GM18498 (cell line): Measurements from ENCODE around the gene BCORL1.

Source experiments
- ATAC-seq: cut with Tn5 transposase; IDR thresholded peaks from one replicate; pipeline ENCODE4 v1.9.1; 2021; ENCODE audit warnings: mild to moderate bottlenecking, moderate library complexity; ENCODE audit not compliant: unreplicated experiment

The BCORL1 gene, protein sequence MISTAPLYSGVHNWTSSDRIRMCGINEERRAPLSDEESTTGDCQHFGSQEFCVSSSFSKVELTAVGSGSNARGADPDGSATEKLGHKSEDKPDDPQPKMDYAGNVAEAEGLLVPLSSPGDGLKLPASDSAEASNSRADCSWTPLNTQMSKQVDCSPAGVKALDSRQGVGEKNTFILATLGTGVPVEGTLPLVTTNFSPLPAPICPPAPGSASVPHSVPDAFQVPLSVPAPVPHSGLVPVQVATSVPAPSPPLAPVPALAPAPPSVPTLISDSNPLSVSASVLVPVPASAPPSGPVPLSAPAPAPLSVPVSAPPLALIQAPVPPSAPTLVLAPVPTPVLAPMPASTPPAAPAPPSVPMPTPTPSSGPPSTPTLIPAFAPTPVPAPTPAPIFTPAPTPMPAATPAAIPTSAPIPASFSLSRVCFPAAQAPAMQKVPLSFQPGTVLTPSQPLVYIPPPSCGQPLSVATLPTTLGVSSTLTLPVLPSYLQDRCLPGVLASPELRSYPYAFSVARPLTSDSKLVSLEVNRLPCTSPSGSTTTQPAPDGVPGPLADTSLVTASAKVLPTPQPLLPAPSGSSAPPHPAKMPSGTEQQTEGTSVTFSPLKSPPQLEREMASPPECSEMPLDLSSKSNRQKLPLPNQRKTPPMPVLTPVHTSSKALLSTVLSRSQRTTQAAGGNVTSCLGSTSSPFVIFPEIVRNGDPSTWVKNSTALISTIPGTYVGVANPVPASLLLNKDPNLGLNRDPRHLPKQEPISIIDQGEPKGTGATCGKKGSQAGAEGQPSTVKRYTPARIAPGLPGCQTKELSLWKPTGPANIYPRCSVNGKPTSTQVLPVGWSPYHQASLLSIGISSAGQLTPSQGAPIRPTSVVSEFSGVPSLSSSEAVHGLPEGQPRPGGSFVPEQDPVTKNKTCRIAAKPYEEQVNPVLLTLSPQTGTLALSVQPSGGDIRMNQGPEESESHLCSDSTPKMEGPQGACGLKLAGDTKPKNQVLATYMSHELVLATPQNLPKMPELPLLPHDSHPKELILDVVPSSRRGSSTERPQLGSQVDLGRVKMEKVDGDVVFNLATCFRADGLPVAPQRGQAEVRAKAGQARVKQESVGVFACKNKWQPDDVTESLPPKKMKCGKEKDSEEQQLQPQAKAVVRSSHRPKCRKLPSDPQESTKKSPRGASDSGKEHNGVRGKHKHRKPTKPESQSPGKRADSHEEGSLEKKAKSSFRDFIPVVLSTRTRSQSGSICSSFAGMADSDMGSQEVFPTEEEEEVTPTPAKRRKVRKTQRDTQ (N-terminal part only)

DNA sequence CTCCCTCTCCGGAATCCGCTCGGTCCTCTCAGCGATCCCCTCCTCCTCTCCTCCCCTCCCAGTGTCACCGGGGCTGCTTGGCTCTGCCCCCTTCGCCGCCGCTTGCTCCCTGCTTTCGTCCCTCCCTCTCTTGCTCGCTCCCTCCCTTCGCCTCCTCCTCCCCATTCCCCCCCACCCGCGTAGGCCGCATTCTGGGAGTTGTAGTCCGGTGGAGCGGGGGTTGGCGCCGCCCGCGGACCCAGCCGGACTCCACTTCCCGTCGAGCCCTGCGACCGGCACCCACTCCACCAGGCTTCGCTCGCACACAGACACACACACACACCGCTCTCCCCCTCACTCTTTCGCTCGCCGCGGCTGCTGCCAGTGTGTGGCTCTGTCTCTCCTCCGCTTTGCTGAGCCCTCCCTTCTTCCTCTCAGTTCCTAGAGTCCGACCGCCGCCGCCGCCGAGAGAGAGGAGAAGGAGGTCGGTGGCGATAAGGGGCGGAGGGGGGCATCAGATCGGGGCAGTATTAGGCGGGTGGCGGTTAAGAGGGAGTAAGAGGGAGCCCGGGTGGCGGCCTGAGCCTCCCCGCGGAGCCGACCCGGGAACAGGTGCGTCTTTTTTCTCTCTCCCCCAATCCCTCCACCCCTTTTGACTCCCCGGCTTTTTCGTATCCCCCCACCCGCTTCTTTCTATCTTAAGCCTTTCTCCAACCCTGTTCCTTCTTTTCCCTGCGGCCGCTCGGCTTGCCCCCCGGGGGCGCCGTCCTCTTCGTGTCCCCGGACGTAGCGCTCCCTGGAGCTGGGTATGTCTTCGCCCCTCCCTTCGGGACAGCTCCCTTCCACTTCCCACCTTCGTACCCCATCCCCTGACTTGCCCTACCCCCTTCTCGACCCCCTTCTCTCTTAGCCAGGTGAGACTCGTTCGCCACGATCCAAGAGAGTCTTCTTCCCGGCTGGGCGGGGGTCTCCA, at the start of gene BCORL1:
BCORL1 (plus strand) TSS at position 336 of the 952 bp plus-strand sequence. CDS start 22,597 bp downstream, outside the sequence.
- peak; percentile 92 for ATAC-seq

DNA sequence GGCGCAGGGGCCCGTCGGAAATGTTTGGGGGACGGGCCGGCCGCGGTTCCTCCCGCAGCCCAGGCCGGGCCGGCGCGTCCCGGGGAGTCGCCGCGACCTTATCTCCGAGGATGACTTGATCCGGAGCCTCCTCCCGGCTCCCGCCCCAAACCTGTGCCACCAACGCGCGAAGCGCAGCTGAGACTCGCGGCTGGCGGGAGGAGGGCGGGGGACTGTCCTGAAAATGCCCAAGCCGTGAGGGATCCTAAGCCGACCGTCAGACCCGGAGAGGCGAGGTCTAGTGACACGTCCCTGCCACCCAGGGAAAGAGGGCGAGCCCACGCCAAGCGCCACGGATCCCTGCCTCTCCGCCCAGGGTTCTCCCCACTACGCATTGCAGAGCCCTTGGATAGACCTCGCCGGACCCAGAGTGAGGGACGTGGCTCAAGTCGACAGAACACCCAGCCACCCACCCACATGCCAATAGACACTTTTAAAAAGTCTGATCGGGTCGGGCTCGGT, 49.6 kb upstream of the BCORL1 start:
- peak; percentile 5 for ATAC-seq

GRCh38 chrX:129933700-129934099, 48.7 kb upstream of the BCORL1 start:
- no peak for ATAC-seq

- ATAC-seq: no peak
These were observed 48.0 kb upstream of the BCORL1 start for GRCh38 chrX:129934461-129934860.

- no peak for ATAC-seq
These were observed 47.5 kb upstream of the BCORL1 start for GRCh38 chrX:129934952-129935351.

- no peak for ATAC-seq
These were observed 44.4 kb upstream of the BCORL1 start for GRCh38 chrX:129938081-129938480.

GRCh38 chrX:129939986-129940385, 42.4 kb upstream of the BCORL1 start:
- no peak for ATAC-seq

GRCh38 chrX:129940721-129941120, 41.7 kb upstream of the BCORL1 start:
- ATAC-seq: no peak

GRCh38 chrX:129945131-129945530, 37.3 kb upstream of the BCORL1 start:
- ATAC-seq: no peak

GRCh38 chrX:129953334-129953648, 29.1 kb upstream of the BCORL1 start:
- ATAC-seq: no peak

GRCh38 chrX:129953881-129954280, 28.6 kb upstream of the BCORL1 start:
- ATAC-seq: no peak

DNA sequence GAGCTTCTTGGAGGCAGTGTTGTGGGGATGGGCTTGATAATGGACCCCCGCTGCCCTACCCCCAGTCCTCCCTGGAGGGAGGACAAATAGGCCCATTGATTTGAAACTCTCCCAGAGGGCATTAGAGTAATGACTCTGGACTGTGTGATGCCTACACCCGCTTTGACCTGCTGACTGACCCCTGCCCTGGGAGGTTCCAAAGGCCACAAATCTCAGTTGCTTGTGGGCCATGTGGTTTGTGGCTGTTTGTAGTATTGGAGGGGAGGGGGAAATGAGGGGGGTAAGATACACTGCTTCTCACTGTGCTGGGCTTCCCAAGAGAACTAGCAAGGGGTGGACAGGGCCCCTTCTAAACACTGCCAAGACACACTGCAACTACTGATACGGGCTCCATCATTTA, 27.6 kb upstream of the BCORL1 start:
- ATAC-seq: no peak

- no peak for ATAC-seq
These were observed 26.8 kb upstream of the BCORL1 start for GRCh38 chrX:129955682-129956081.

DNA sequence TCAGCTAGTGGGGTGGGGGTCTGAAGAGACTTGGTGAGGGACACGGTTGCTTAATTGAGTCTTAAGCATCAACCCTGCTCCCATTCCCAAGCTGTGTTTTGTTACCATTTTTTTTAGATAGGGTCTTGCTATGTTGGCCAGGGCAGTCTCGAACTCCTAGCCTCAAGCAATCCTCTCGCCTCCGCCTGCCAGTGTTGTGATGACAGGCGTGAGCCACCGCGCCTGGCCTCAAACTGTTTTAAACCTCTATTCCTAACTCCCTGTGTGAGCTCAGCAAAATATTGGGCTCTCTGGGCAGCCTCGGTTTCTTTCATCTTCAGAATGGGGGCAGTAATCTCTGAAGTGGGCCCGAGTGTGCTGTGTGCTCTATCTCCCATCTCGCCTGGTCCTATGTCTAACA, 26.3 kb upstream of the BCORL1 start:
- ATAC-seq: no peak

- ATAC-seq: no peak
These were observed 25.7 kb upstream of the BCORL1 start for GRCh38 chrX:129956765-129957164.

DNA sequence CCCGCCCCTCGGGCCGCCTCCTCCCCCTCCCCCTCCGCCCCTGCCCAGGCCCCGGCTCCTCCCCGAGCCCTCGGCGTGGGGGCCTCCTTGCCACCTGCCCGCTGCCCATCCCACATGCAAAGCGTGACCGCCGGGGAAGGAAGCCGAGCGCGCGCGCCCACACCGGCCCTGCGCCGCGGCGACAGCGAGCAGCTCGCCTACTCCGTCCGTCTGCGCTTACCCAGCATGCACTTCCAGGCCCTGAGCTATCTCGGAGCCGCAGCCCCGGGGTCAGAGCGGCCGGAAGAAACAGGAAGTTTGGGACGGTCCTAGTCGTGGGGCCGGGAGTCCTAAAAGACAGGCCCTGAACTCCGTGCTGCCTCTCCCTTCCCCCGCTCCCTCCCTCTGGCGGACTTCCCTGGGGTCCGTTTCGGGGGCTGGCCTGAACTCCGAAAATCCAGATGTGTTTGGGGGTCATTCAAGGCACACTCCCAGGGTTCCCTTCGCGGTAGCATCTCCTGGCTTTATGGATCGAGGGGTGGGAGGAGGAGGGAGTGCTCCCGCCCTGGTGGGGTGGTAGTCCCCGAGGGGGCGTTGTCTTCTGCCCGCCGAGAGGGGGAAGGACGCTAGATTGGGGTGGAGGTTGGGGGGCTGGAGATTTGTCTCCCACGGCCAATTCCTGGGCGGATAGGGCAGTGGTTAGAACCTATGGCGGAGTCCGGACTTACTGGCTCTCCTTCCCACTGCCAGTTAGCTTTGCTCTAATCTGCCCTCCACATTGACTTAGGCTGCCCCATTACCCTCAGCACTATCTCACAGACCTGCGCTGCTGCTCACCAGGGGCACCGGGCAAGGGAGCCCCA, 25.0 kb upstream of the BCORL1 start:
- ATAC-seq: peak; percentile 69

DNA sequence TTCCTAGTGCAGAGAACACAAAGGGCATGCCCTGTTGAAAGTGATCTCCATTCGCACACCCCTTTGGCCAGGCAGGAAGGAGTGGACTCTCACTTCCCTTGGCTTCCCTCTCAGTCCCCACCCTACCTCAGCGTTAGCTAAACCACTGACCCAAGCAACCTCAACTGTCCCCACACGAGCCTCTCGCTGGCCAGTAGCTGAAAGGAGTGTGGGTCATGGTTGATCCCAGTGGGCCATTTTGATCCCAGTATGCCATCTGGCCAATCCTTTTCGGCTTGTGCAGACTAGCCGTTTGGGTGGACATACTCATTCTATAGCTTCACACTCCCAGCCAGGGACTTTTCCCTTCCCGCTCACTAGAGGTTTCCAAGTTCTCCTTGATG, 24.4 kb upstream of the BCORL1 start:
- no peak for ATAC-seq

- no peak for ATAC-seq
These were observed 23.5 kb upstream of the BCORL1 start for GRCh38 chrX:129958814-129959492.

GRCh38 chrX:129959493-129959832, 23.0 kb upstream of the BCORL1 start:
- ATAC-seq: no peak
